ENCODE measurements around the gene VSIG1. TPM values are rescaled to one million over a fixed set of nuclear protein-coding genes. Genes with fewer than 3 reads are reported as not detected.

VSIG1 gene
- total and polyA plus RNA-seq, 10 of the 15 experiments (the other 5 are each of a cell fraction or from before 2014, with no cell fraction given), result 0.04 to 0.08 (median 0.06) TPM; not detected in 7

DNA sequence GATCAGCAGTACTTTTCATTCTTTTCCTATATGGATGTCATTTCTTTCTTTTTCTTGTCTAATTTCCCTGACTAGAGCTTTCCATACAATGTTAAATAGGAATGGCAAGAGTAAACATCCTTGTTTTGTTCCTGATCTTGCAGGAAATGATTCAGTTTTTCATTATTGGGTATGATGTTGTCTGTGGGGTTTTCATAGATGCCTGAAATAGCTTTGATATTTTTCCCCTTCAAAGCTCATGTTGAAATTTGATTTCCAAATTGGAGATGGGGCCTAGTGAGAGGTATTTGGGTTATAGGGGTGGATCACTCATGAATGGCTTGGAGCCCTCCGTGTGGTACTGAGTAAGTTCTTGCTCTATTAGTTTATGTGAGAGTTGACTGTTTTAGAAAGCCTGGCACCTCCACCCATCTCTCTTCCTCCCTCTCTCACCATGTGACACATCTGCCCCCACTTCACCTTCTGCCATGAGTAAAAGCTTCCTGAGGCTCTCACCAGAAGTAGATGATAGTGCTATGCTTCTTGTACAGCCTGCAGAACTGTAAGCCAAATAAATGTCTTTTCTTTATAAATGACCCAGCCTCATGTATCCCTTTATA, 22.3 kb upstream of the VSIG1 start (continued):
- TF ChIP-seq, protein P1, sequence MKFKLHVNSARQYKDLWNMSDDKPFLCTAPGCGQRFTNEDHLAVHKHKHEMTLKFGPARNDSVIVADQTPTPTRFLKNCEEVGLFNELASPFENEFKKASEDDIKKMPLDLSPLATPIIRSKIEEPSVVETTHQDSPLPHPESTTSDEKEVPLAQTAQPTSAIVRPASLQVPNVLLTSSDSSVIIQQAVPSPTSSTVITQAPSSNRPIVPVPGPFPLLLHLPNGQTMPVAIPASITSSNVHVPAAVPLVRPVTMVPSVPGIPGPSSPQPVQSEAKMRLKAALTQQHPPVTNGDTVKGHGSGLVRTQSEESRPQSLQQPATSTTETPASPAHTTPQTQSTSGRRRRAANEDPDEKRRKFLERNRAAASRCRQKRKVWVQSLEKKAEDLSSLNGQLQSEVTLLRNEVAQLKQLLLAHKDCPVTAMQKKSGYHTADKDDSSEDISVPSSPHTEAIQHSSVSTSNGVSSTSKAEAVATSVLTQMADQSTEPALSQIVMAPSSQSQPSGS (IDR thresholded peaks at IDR 0.05; ENCODE audit: low read length), result no peak
- TF ChIP-seq CBX5 (IDR thresholded peaks at IDR 0.05; ENCODE audit: low read depth), result no peak

GRCh38 chrX:108025376-108025775, 19.5 kb upstream of the VSIG1 start:
- Histone ChIP-seq H3K36me3 (ENCODE audit: control insufficient read depth in 2 of 2, insufficient read depth in 2 of 2, low read length in 1 of 2) (no peaks in the 10 kb centered on the region), H3K9me3 (replicated peaks; ENCODE audit: control insufficient read depth, insufficient read depth, low read length) (no peaks in the 10 kb centered on the region), H3K4me1 (ENCODE audit: control insufficient read depth, insufficient read depth, low read length) (no peaks in the 10 kb centered on the region), H3K4me3 (no peak overlapping the region), H3K27me3 (replicated peaks in 1 of 2; ENCODE audit: control insufficient read depth in 2 of 2, insufficient read depth in 2 of 2, low read length in 1 of 2) (no peaks in the 10 kb centered on the region), H3K4me2 (ENCODE audit: control insufficient read depth, insufficient read depth) (no peak overlapping the region), H3K79me2 (ENCODE audit: control insufficient read depth, insufficient read depth, low read length) (no peaks in the 10 kb centered on the region), H2AFZ (ENCODE audit: control insufficient read depth, low read depth, low read length) (no peak overlapping the region), H4K20me1 (ENCODE audit: control insufficient read depth, insufficient read depth) (no peaks in the 10 kb centered on the region), H3K27ac (ENCODE audit: control insufficient read depth, insufficient read depth) (no peak overlapping the region), H3K9ac (ENCODE audit: control insufficient read depth, insufficient read depth, low read length) (no peak overlapping the region)
- CTCF ChIA-PET, result no interaction called here
- no peak for DNase-seq (ENCODE audit: low read depth, low spot score)
- WGBS (ENCODE audit: insufficient coverage, insufficient replicate concordance, low lambda C conversion rate, missing lambda C conversion rate), result 29% methylated on average over 1 of the region's 1 CpG
- RAD21 ChIA-PET (ENCODE audit: unreplicated experiment), result no interaction called here
- SMC1A ChIA-PET (ENCODE audit: uncharacterized antibody, unreplicated experiment), result no interaction called here
- in situ Hi-C loops (cut with MboI) (no loop called here), intact Hi-C loops (cut with micrococcal nuclease; ENCODE audit: unreplicated experiment) (no loop called here)
- FAIRE-seq, result no peak
- no peak for ATAC-seq
- BruUV-seq (replicated peaks), result no TSS peak
- POLR2A ChIA-PET, result no interaction called here
- TF ChIP-seq MYC (IDR thresholded peaks at IDR 0.05; ENCODE audit: insufficient read depth, insufficient read length, insufficient replicate concordance, low read length, severe bottlenecking) (no peak), BCL11A (IDR thresholded peaks at IDR 0.05; ENCODE audit: low read depth, low read length) (no peak), SREBF2 (IDR thresholded peaks at IDR 0.05; ENCODE audit: low read length) (no peak), ESRRA (IDR thresholded peaks at IDR 0.05; ENCODE audit: low read length) (no peak), DPF2 (IDR thresholded peaks at IDR 0.05) (no peak), ZBTB11 (CRISPR knock-in tag; IDR thresholded peaks at IDR 0.05) (no peak), ZNF687 (IDR thresholded peaks at IDR 0.05) (no peak), ZNF622 (IDR thresholded peaks at IDR 0.05) (no peak), CEBPB (IDR thresholded peaks at IDR 0.05; ENCODE audit: borderline replicate concordance in 1 of 2, low read depth in 2 of 2, low read length in 2 of 2) (no peak)
- TF ChIP-seq, protein P2, sequence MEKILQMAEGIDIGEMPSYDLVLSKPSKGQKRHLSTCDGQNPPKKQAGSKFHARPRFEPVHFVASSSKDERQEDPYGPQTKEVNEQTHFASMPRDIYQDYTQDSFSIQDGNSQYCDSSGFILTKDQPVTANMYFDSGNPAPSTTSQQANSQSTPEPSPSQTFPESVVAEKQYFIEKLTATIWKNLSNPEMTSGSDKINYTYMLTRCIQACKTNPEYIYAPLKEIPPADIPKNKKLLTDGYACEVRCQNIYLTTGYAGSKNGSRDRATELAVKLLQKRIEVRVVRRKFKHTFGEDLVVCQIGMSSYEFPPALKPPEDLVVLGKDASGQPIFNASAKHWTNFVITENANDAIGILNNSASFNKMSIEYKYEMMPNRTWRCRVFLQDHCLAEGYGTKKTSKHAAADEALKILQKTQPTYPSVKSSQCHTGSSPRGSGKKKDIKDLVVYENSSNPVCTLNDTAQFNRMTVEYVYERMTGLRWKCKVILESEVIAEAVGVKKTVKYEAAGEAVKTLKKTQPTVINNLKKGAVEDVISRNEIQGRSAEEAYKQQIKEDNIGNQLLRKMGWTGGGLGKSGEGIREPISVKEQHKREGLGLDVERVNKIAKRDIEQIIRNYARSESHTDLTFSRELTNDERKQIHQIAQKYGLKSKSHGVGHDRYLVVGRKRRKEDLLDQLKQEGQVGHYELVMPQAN (conservative IDR thresholded peaks at IDR 0.05), result no peak

All from GM12878 (cell line).